Transverse colon (tissue), 4 donors: ENCODE measurements around the gene GAS5.

Source experiments
- CTCF ChIP-seq, 5 experiments: fragments of 200-600 bp in 3 of 5; fragments of 450-650 bp in 2 of 5; sonication (generic) in 3 of 5; IDR thresholded peaks; 1 replicate in 2 of 5; 2 replicates in 3 of 5; pipeline ENCODE4 v1.5.1; 2016 to 2017; ENCODE audit warnings: antibody characterized with exemption in 5 of 5, inconsistent platforms in 3 of 5, mild to moderate bottlenecking in 2 of 5, moderate library complexity in 1 of 5
- EP300 ChIP-seq: sonication (generic); formaldehyde crosslinking; IDR thresholded peaks from one replicate; pipeline ENCODE4 v1.6.1; 2017; ENCODE audit warnings: antibody characterized with exemption, low read depth
- POLR2A ChIP-seq: fragments of 450-650 bp; IDR thresholded peaks from one replicate; pipeline ENCODE4 v1.6.1; 2016; ENCODE audit warnings: antibody characterized with exemption, mild to moderate bottlenecking, moderate library complexity
- POLR2AphosphoS5 ChIP-seq, 3 donors: sonication (generic); formaldehyde crosslinking; IDR thresholded peaks; one replicate each; pipeline ENCODE4 v1.6.1; 2016; ENCODE audit warnings: antibody characterized with exemption in 3 of 3

- TF ChIP-seq CTCF (IDR thresholded peaks at IDR 0.05) (no peak), POLR2AphosphoS5 (IDR thresholded peaks at IDR 0.05) (no peak), POLR2A (no peak), EP300 (no peak)
Measured at GRCh38 chr1:173893611-173894010, 25.8 kb upstream of the GAS5 start.
